Activated CD4-positive, alpha-beta T cell treated with anti-CD3 and anti-CD28 coated beads, Interleukin-2, amount 50 U/mL, for 4 hours (primary cell): ENCODE data around the gene OR1Q1.
"Not testable (repeated sequence)": the region's sequence is repeated elsewhere in the genome, so short reads cannot be mapped to it uniquely, and the experiment has no call there.

Source experiments
- DNase-seq, 2 experiments: peaks; one replicate each; pipeline ENCODE4 v3.0.0-alpha.2; 2020

Gene OR1Q1

DNA sequence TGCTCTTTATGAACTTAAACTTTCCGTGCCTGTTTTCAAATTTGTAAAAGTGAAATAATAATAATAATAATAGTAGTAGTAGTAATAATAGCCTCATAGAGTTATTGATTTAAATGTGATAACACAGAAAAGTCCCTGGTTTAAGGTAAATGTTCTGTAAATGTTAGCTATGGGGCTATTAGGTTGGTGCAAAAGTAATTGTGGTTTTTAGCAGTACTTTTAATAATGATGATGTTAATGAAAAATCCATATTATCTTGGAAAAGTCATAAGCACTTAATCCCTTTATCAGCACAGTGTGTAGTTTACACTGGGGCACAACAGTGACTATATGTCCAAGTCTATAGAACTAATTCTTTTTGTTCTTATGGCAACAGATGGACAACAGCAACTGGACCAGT lies at the start of gene OR1Q1:
TSS of gene OR1Q1 (plus strand) at position 377 of the 400 bp plus-strand sequence. CDS start at position 377, 0 bp downstream.
- DNase-seq: no peak

DNA sequence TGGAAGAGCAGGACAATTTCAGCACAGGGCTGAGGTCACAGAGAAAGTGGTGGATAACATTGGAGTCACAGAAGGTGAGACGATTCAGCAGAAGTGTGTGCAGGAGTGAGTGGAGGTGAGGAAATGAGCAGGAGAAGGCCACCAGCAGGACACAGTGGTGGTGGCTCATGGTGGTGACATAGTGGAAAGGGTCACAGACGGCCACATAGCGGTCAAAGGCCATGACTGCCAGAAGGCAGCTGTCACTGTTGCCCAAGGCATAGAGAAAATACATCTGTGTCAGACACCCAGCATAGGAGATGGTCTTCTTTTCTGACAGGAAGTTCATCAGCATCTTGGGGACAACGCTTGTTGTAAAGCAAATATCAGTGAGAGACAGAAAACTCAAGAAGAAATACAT lies 46.6 kb upstream of the OR1Q1 start:
- no peak for DNase-seq

GRCh38 chr9:122572456-122572855 lies 42.1 kb upstream of the OR1Q1 start:
- DNase-seq: no peak

GRCh38 chr9:122579874-122580273 lies 34.7 kb upstream of the OR1Q1 start:
- DNase-seq: no peak

DNA sequence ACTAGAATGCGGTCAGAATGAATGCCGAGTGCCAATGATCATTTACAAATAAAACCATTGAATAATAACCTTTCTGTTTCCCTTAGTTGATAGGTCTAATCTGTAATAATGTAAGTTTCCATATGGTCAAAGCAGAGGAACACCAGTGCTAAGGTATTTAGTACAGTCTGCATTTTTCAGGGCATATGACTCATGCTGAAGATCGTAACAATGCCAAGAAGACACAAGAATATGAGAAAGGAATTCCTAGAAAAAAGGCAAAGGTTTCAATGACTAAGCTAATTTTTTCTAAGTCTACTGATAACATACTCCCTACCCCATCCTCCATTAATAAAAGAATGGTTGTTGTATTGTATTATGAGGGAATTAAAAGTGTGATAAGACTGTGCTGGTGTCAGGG lies 34.2 kb upstream of the OR1Q1 start:
- DNase-seq: no peak

DNA sequence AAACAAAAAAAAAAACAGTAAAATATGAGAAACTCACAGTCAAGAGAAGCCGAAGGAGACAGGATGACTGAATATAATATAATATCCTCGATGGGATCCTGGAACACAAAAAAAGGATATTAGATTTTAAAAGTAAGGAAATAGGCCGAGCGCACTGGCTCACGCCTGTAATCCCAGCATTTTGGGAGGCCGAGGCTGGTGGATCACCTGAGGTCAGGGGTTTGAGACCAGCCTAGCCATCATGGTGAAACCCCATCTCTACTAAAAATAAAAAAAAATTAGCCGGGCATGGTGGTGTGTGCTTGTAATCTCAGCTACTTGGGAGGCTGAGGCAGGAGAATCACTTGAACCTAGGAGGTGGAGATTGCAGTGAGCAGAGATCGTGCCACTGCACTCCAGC lies 31.3 kb upstream of the OR1Q1 start, which contains the start of gene OR1L8:
TSS of gene OR1L8 (minus strand) at position 101 of the 400 bp plus-strand sequence. CDS start 14,907 bp downstream, outside the sequence.
- DNase-seq: not testable (repeated sequence)

DNA sequence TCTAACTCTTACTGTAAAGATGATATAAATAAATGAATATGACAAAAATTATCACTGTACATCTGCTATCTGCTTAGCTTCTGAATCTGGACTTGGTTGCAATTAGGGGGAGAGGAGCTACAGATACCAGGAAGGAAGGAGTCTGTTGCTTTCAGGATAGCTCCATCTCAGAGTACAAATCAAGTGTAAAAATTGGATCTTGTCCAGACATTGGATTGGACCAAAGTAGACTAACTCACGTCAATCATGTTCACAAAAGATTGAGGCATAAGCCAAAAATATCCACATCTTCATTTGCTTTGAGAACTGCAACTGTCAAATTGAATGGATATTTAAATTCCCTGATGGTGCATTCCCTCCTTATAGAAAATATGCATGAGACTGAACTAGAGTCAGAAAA lies 8.8 kb upstream of the OR1Q1 start:
- DNase-seq: no peak

GRCh38 chr9:122606587-122606986 lies 8.0 kb upstream of the OR1Q1 start:
- no peak for DNase-seq

DNA sequence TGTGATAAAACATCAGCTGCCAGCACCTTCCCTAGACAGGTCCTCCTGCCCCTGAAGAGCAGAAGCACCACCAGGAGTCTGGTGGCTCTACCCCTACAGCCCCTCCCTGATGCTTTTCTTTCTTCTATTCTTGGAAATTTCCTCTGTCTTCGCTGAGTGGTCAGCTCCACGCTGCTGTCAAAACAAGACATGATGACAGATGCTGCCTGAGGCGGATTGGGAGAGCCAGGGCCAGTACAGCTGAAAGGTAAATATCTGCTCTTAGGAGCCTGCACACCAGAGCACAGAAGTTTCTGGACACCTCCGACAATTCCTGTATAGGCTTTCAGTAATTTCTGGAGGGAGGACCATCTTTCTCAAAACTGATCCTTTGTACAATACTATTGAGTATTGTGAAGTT lies 4.7 kb upstream of the OR1Q1 start:
- DNase-seq: no peak

DNA sequence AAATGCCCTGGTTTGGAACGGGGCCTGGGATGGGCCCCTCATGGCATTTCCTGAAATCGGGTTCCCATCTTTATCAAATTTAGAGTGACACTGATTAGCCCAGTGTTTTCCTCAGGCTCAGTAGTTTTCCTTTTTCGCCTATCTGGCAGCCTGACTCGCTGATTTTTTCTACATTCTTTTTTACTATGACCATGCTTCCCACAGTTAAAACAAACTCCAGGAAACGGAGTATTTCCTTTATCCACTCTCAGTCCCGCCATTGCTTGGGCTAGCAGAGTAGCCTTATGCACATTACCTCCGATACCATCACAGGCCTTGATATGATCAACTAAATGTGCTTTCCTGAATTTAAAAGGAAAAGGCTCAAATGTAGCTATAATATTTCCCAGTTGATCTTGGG lies 5.5 kb downstream of the OR1Q1 start:
- no peak for DNase-seq

DNA sequence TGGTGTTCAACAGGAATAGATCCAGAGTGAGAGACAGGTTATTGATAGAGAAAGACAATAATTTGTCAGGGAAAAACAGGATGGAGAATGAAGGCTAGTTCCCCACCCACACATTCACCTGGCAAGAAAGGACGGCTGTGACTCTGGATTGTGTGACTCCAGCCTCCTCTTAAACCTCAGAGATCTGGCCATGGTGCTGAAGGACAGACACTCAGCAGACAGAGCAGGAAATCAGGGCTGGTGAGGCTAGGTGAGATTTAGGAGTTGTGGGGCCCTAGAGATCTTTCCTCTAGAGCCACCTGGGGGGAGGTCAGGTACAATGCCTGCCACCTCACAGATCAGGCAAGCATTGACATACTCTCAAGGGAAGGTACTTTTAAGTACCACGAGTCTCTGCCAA lies 27.7 kb downstream of the OR1Q1 start:
- no peak for DNase-seq

GRCh38 chr9:122656378-122656777 lies 41.8 kb downstream of the OR1Q1 start:
- DNase-seq: no peak

DNA sequence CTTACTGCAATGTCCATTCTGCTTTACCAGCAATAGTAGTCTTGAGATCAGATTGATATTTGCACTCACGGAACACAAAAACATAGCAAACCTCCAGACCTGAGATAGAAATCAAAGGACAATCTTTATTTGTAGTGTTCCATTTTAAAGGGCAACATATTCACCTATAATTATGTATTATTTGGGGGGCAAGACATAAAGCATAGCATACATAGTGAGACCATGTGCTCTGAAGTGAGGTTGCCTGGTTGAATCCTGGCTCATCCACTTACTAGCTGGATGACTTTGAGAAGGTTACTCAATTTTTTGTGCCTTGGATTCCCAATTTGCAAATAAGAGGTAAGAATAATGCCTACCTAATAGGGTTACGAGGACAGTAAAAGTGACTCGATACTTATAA lies 43.0 kb downstream of the OR1Q1 start, which contains the start of gene OR1B1:
TSS of gene OR1B1 (minus strand) at position 101 of the 400 bp plus-strand sequence.
- no peak for DNase-seq

- no peak for DNase-seq
Measured at GRCh38 chr9:122661416-122661815, 46.9 kb downstream of the OR1Q1 start, which contains the start of gene OR1L1. Gene OR1L1, plus strand, starts transcription at chr9:122661716. Its CDS starts 0 bp downstream, at chr9:122661716.
